HepG2 (cell line): ENCODE measurements around the gene MIA2.

ENCODE experiments used
- CREB1 ChIP-seq, 2 experiments: fragments of 450-650 bp in 1 of 2; IDR thresholded peaks; 2 replicates each; pipeline ENCODE4 v1.6.1; 2016 to 2017; ENCODE audit warnings: control low read depth in 1 of 2, mild to moderate bottlenecking in 1 of 2, missing compliant biosample characterization in 1 of 2, missing genetic modification characterization in 1 of 2
- CTCF ChIP-seq: sonication (generic); formaldehyde crosslinking; IDR thresholded peaks from 2 replicates; pipeline ENCODE4 v1.5.0; 2020; ENCODE audit warnings: mild to moderate bottlenecking, missing genetic modification reagents, moderate library complexity
- ESRRA ChIP-seq: sonication (generic); formaldehyde crosslinking; IDR thresholded peaks from 2 replicates; pipeline ENCODE4 v1.5.1; 2020; ENCODE audit warnings: mild to moderate bottlenecking, low read depth, missing genetic modification reagents
- FOXA1 ChIP-seq, 2 experiments: fragments of 450-650 bp in 1 of 2; sonication (generic) in 1 of 2; formaldehyde crosslinking in 1 of 2; IDR thresholded peaks; 2 replicates each; pipeline versions ENCODE4 v1.4.0 to v1.6.1; 2016 to 2020; ENCODE audit warnings: missing genetic modification reagents in 1 of 2
- KMT2A ChIP-seq: sonication (generic); formaldehyde crosslinking; IDR thresholded peaks from 2 replicates; pipeline ENCODE4 v1.4.0; 2020; ENCODE audit warnings: missing genetic modification reagents
- NFYB ChIP-seq: sonication (generic); formaldehyde crosslinking; IDR thresholded peaks from 2 replicates; pipeline ENCODE4 v1.4.0; 2020; ENCODE audit warnings: missing genetic modification reagents
- POLR2A ChIP-seq, 2 experiments: IDR thresholded peaks; 2 replicates each; pipeline ENCODE4 v1.6.1; 2011; ENCODE audit warnings: low read depth in 2 of 2, low read length in 2 of 2, mild to moderate bottlenecking in 1 of 2, moderate library complexity in 1 of 2; ENCODE audit not compliant: insufficient read depth in 1 of 2
- POLR2AphosphoS5 ChIP-seq: IDR thresholded peaks from 2 replicates; pipeline ENCODE4 v1.6.1; 2012; ENCODE audit warnings: low read depth, low read length
- TCF7L2 ChIP-seq: IDR thresholded peaks from 2 replicates; pipeline ENCODE4 v1.6.1; 2011; ENCODE audit warnings: mild to moderate bottlenecking, low read depth, low read length, moderate library complexity
- ZNF224 ChIP-seq: sonication (generic); formaldehyde crosslinking; IDR thresholded peaks from 2 replicates; pipeline ENCODE4 v1.5.0; 2020; ENCODE audit warnings: mild to moderate bottlenecking, missing genetic modification reagents
- ZNF263 ChIP-seq: sonication (generic); formaldehyde crosslinking; IDR thresholded peaks from 2 replicates; pipeline ENCODE4 v1.4.0; 2020; ENCODE audit warnings: missing genetic modification reagents
- ZNF7 ChIP-seq: IDR thresholded peaks from 2 replicates; pipeline ENCODE4 v1.6.1; 2016; ENCODE audit warnings: missing biosample characterization, missing genetic modification reagents

GRCh38 chr14:39364509-39364908 lies 130.8 kb downstream of the MIA2 start:
- no peak for TF ChIP-seq NFYB (CRISPR knock-in tag)
- TF ChIP-seq ZNF263 (CRISPR knock-in tag) = no peak
- no peak for TF ChIP-seq CREB1 (IDR thresholded peaks at IDR 0.05)
- no peak for TF ChIP-seq CREB1 (CRISPR knock-in tag; IDR thresholded peaks at IDR 0.05)
- TF ChIP-seq KMT2A = no peak
- no peak for TF ChIP-seq TCF7L2
- TF ChIP-seq ZNF7 (CRISPR knock-in tag) = no peak
- TF ChIP-seq POLR2AphosphoS5 = no peak
- no peak for TF ChIP-seq CTCF (CRISPR knock-in tag)
- TF ChIP-seq FOXA1 (IDR thresholded peaks at IDR 0.05) = no peak
- TF ChIP-seq FOXA1 (CRISPR knock-in tag; IDR thresholded peaks at IDR 0.05) = no peak
- no peak for TF ChIP-seq ZNF224
- TF ChIP-seq POLR2A (IDR thresholded peaks at IDR 0.05; ENCODE audit: insufficient read depth in 1 of 2, low read depth in 2 of 2, low read length in 2 of 2) = no peak
- no peak for TF ChIP-seq ESRRA
